Activated naive CD4-positive, alpha-beta T cell (primary cell): ENCODE measurements around the gene IFNLR1.

Source experiments
- DNase-seq, 4 experiments: peaks; one replicate each; lab custom pipeline; 2025; lab: John Stamatoyannopoulos, UW

The IFNLR1 gene

DNA sequence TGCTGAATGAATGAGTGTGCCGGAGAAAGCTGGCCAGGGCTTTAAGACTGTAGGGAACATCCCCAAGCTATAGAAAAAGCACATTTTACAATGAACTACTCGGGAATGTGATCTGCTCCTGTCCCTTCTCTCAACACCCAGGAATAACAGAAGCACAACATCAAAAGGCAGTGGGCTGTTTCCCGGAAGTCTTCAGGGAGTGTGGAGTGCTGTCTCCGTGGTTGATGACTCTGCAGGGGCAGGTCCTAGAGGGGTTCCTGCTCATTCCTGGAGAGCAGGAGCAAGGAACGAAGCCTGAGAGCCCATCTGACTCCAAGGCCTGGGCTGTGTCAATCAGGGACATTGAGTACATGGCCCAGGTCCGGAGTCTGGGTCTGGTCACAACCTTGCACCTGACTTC is 39.3 kb downstream of the IFNLR1 start:
- DNase-seq, result no peak

DNA sequence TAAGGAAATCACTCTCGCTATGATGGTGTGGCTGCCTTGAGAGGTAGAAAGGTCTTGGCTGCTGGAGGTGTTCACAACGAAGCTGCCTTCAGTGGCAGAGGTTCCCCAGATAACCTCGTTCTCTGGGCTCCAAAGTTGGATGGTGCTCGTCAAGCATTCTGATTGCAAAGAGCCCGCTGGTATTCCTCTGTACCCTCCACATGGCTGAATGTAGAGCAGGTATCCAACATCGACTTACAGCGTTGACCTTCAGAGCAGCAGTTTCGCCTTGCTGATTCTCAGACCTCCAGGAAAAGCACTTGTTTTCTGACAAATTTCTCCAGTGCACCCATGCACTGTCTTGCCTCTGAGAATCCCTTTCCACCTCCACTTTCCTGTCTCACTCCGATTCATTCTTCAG is 39.9 kb downstream of the IFNLR1 start:
- no peak for DNase-seq

DNA sequence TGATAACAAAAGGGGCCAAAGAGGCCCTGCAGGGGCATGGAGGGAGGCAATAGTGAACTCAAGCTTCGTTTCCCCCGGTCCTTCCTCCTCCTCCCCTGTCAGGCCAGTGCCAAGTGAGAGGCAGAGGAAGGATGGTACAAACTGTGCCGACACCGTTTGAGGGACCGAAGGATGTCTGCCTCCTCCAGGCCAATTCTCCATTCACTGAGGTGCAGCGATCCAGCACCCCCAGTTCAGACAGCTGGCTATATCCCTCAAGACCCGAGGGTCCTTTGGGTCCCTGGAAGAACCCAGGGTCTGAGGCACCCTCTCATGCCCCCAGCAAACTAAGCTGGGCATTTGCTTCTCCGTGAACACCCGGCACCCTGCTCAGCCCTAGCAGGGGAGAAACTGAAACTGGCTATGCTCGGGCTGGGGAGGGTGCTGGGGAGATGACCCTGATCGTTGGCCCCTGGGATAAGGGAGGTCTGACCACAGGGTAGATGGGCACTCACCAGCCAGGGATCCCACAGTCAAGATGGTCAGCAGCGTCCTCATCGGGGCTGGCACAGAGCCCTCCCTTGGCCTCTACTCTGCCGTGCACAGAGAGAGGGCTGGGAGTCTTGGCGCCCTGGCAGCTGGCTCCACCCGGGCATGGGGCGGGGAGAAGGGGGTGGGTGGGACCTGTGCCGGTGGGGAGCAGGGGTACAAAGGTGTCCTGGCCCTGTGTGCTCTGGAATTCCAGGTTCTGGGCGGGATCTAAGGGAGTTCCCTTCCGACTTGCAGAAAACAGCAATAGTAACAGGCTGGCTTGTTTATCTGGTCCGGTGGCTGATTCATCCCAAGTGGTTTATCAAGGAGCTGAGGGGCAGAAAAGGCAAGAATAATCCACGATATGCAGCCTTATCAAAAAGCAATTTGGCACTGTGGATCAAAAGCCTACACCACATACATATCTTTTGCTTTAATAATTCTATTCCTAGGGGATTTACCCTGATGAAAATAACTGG is 44.2 kb downstream of the IFNLR1 start, which contains the start of gene IL22RA1:
Gene IL22RA1, minus strand, starts transcription at position 595 of the 989 bp plus-strand sequence. Its CDS starts 58 bp downstream, at position 537.
- no peak for DNase-seq

DNA sequence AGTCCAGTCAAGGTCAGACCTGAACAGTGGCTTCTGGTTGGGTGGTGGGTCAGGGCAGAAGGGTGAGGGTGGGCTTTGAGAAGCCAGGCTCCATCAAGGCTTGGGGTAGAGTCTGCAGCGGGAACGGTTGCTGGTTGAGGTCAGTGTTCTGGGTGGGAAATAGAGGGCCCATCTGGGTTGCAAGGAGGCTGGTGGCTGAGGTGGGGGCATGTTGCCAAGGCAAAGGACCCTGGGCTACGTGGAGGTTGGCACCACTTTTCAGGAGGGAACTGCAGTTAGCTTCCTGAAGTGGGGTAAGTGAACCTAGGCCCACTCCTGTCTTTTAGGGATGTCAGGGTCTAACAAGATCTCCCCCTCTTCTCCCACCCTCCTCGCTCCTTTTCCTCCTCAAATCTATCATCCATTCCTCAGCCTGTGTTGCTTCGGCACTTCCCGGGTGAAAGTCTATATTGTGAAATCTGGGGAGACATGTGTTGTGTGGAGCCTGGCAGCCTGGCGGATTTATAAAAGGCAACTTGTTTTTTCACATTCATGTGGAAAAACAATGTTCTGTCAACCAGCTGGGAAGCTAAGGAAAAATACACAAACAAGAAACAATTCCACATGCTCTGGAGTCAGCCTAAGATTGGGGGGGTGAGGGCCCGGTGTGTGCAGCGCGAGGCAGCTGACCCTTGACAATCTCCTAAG is 45.6 kb downstream of the IFNLR1 start:
- DNase-seq, result no peak

DNA sequence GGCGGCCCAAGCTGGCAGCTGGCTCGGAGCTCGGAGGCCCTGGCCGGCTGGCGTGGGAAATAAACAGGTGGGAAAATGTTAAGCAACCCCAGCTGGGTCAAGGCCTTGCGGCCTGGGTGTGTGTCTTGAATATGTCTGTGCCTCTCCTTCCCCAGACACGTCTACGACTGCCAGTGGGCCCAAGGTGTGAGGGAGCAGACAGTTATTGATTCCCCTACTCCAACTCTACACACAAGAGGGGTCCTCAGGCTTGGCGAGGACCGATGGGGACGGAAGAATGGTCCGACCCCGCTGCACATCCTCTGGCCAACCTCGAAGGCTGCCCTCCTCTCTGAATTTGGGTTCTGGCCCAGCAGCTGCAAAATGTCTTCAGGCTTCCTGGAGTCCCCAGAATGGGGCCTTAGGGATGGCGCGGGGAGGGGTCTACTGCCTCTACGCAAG is 46.3 kb downstream of the IFNLR1 start:
- DNase-seq, result no peak

DNA sequence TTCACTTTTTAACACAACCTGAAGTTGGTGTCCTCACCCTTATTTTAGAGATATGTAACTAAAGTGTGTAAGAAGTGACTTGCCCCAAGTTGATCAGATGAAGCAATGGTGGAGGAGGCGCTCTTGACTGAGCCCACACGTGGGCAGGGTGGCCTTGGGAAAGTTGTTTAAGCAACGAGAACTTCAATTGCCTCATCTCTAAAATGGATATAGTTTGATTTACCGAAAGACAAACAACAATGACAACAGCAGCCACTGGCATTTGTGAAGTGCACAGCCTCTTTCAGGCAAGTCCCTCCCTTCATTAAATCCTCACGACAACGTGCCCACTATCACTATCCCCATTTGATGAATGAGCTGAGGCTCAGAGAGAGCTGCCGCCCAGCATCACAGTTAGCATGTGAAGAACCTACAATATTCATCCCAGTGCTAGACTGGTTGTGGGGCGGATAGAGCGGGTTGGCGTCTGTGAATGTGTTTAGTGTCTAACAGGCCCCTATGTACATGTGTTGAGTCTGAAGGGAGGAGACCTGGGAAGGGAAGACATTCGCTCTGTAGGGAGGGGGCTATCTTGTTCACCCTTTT is 47.2 kb downstream of the IFNLR1 start:
- no peak for DNase-seq

DNA sequence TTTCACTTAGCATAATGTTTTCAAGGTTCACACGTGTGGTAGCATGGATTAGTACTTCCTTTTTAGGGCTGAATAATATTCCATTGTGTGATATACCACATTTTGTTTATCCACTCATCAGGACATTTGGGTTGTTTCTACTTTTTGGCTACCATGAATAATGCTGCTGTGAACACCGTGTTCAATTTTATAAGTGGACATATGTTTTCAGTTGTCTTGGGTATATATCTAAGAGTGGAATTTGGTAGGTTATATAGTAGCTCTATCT is 47.9 kb downstream of the IFNLR1 start:
- no peak for DNase-seq

DNA sequence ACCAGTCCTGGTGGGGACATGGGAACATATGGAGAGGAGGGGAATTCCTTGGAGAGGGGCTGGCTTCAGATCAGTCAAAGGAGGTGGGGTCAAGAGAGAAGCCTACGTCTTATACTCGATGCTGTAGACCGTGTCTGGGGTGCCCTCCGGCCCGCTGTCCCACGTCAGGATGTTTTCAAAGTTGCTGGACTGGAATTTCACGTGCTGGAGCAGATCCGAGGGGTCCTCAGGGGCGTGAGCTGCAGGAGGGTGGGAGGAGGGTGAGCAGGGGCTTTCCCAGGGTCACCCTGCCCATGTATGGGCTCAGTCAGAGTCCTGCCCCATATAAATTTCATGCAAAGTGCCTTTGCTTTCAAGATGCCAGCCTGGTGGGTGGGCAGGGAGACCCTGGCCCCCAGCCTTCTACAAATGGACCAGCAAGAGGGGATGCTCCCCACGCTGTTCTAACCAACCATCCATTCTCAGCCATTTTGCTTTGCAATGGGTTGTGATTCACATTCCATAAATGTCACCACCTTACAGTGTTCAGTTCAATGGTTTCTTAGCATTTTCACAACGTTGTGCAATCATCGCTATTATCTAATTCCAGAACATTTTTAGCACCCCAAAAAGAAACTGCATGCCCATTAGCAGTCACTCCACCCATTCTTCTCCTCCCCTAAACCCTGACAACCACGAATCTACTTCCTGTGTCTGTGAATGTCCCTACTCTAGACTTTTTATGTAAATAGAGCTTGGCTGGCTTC is 48.4 kb downstream of the IFNLR1 start:
- no peak for DNase-seq

DNA sequence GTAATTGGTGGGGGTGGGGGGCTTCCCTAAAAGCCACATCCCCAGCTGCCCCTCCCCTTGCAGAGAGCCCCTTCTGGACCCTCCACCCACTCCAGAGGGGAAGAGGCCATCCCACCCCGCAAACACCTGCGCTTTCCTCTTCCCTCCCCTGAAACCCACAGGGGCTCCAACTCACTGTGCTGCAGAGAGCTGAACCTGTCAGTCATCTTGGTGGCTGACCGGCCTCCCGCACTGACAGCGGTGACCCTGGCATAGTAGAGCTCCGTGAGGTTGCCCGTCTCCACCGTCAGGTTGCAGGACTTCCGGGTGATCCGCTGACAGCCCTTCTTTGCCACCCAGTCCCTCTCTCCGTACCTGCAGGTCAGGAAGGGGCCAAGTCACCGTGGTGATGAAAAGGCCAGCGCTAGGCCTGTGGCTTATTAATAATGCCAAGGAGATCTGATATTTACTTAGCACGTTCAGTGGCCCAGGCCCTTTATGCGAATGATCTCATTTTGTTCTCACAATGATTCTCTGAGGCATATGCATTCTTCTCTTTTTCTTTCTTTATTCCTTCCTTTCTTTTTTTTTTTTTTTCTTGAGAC is 50.0 kb downstream of the IFNLR1 start:
- DNase-seq, result no peak

DNA sequence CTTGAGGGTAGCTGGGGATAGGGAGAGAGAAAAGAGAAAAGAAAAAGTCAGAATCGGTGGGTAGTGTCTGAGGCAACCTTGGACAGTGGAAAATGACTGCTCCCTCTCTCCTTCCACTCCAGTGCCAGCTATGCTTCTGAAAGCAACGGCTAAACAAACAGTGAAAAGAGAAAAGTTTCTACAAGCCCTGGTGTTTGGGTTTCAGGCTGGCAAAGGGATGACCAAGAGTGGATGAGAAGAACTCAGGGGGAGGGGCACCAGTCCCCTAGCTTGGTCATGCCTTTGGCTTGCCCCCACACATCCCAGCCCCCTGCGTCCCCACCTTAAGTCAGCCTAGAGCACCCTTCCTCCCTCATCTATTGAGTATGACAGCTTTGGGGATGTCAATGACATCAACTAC is 52.7 kb downstream of the IFNLR1 start:
- no peak for DNase-seq

DNA sequence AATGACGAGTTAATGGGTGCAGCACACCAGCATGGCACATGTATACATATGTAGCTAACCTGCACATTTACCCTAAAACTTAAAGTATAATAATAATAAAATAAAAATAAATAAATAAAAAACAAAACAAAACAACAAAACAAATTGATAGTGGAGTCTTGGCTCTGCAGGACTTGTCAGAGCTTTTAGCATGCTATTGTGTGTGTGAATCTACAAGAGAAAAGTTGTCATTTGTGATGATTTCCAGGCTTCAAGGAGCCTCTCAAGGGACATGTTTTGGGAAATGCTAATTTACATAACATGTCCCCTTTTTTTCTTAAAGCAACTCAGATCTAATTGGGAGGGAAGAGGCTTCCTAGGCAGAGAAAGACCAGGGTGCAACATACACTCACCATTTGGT is 53.3 kb downstream of the IFNLR1 start:
- DNase-seq, result no peak

DNA sequence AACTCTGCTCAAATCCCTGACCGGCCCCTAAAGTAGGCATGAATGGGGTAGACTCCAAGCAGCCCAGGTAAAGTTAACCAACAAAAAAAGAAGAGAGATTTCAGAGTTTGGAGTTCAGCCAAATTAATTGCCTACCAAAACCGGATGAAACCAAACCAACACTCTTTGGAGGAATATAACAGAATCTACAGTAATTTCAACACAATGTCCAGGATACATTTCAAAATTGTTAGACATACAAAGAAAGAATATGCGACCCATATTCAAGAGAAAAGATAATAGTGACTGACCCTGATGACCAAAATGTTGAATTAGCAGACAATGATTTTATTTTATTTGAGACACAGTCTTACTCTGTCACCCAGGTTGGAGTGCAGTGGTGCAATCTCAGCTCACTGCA is 56.7 kb downstream of the IFNLR1 start:
- DNase-seq, result no peak

DNA sequence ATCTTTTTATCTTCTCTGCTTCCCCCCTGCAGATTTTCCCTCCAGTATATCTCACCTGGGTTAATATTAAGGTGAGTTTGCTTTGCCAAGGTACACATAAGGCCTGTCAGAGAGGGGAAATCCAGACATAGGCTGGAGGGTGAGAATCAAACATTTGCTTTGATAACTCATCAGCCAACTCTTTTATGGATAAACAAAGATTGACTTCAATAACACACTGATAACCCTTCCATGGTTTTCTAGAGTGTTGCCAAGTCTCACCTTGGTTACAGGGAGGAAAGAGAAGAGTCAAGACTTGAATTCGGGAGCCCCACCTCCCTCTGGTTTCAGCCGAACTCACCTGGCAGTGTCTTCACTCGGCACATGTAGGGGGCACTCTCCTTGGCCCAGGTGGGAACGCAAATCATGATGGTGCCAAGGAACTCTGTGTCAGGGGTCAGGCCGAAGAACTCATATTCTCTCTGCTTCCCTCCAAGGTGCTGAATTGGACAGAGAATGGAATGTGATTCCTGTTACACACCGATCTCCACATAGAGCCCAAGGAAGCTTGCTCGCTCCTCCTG is 59.2 kb downstream of the IFNLR1 start:
- no peak for DNase-seq

DNA sequence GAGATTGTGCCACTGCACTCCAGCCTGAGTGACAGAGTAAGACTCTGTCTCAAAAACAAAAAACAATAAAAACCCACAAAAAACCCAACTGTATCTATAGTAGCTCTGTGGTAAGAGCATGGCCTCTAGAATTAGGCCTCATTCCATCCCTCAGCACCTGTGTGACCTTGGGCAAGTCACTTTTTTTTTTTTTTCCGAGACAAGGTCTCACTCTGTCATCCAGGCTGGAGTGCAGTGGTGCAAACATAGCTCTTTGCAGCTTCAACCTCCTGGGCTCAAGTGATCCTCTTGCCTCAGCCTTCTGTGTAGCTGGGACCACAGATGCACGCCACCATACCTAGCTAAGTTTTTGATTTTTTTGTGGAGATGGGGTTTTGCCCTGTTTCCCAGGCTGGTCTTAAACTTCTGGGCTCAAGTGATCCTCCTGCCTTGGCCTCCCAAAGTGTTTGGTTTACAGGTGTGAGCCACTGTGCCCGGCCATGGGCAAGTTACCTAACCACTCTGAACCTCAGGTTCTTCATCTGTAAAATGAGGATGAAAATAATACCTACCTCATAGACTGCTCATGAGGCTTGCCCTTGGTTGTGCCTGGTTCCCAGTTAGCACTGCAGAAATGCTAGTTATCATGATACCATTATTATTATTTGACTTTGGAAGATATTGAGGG is 59.8 kb downstream of the IFNLR1 start:
- no peak for DNase-seq

DNA sequence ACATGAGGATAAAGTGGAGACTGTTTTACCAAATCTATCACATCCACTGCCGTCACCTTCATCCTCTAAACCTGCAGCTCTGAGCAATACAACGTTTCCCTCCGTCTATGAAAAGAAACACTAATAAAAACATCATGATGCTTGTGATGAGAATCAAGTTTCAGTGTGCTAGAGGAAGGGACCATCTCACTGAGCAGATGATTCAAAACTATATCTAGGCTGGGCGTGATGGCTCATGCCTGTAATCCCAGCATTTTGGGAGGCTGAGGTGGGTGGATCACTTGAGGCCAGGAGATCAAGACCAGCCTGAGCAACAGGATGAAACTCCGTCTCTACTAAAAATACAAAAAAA is 60.4 kb downstream of the IFNLR1 start:
- no peak for DNase-seq

DNA sequence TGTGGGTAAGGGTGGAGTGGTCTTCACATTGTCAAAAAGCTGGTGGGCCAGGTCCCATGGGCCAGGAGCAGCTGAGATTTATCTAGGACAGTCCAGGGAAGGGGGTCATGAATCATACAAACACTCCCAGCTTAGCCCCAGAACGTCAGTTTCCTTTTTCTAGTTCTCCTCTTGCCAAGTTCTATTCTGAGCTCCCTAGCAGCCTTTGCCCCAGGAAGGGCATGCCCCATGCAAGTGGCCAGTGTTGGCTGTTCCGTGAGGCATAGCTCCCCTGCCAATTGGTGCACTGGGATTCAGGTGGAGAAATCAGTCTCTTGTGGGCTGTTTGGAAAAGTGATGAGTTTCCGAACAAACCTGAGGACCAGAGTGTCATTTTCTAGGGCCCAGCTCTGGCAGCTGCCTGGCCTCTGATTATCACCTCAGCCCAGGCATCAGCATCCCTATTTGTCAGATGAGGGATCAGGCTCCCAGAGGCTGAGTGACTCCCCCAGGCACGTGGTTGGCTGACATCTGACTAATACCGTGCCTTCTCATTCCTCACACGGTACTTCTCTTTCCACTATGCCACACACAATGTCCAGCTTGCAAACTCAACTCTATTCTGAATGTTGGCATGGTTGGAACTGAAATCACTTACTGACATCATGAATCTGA is 60.9 kb downstream of the IFNLR1 start:
- DNase-seq, result no peak

DNA sequence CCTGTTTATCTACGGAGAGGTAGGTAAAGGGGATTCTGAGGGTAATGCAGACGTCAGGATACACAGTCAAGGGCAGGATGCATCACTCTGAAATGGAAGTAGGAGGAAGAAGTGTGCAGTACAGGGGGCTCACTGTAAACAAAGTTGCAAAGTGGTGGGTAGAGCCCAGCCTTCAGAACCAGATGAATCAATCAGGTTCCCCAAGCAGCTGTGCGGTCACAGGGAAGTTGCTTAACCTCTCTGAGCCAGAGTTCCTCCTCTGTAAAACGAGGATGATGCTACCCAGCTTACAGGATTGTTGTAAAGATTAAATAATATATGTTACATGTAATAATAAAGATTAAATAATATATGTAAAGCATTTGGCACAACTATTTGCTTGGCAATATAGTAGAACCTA is 61.6 kb downstream of the IFNLR1 start:
- DNase-seq, result no peak

DNA sequence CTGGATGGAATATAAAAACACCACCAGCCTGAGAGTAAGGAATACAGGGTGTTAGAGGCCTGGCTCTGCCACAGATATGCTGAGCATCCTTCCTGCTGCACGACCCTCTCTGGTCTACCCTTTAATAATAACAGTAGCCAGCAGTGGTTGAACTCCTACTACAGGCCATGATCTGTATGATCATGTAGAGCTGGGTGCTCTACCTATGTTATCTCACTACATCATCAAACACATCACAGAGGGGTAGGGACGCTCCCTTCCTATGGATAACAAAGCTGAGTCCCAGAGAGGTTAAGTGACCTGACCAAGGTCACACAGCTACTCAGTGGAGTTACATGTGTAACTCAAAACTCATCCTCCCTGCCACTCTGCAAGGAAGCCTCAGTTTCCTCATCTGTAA is 62.1 kb downstream of the IFNLR1 start:
- no peak for DNase-seq

DNA sequence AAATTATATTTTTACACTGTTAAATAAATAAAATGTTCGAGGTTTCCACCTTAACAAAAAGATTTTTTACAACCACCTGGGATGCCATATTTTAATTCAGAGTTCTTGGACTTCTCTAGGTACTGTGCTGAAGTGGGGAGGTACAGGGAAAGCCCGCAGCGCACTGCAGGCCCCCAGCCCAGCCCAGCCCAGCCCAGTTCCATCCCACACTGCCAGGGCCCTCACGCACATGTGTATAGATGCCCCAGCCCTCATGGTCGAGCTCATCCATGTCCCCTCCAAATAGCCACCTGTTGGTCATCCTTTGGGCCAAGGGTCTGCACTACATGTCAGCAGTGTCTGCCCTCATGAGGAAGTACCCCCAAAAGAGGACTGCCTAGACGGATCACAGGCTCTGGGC is 63.5 kb downstream of the IFNLR1 start:
- no peak for DNase-seq

DNA sequence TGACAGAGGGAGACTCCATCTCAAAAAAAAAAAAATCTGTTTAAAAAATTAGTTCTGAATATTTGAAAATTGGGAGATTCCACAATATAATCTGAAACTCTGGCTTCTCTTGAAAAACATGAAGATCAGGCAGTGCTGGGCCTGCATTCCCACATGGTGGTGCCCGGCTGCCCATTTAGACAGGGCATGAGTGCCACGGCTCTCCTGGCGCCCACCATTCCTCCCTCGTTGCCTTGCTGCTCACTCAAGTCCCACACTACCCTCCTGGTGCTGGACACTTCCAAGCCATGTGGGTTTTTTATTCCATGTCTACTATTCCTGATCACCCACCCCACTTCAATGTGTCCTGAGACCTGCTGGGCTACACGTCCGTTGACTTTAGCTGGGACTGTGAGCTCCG is 64.3 kb downstream of the IFNLR1 start:
- DNase-seq, result no peak

DNA sequence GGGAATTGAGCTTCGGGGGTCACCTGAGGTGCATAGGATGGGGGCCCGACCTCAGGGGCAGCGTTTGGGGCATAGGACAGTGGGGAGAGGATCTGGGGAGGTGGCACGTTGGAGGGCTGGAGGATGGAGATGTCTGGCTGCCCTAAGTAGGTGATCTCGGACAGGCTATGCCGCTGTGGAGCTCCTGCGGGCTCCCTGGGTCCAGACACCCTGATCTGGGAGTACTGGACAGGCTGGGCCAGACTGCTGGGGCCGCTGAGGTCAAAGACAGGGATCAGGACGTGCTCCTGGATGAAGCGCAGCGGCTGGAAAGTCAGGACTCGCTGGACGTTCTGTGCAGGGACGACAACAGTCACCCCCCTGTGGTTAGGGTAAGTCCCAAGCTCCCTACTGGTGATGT is 65.7 kb downstream of the IFNLR1 start:
- DNase-seq, result no peak
